ENCODE results near the gene SULT2B1.

- TF ChIP-seq CTCF (IDR thresholded peaks at IDR 0.05; ENCODE audit: low read length) (no peak), EZH2phosphoT487 (IDR thresholded peaks at IDR 0.05; ENCODE audit: low read length) (no peak), EZH2 (optimal IDR thresholded peaks at IDR 0.05; ENCODE audit: low read depth, low read length) (no peak)
These were observed 39.3 kb upstream of the SULT2B1 start for GRCh38 chr19:48512504-48513288.
